PC-9 (cell line): Measurements from ENCODE around the gene LGI1. TPM values are rescaled to one million over a fixed set of nuclear protein-coding genes. Genes with fewer than 3 reads are reported as not detected.

Source experiments
- BruUV-seq: library from RNA; stranded (reverse); fragments of 400-500 nt; replicated peaks from 2 replicates; lab custom pipeline; 2021; lab: Mats Ljungman, UMichigan
- CTCF ChIA-PET: fragments of 300-600 bp; sonication (Branson Sonifier 250); formaldehyde crosslinking; loops from one replicate; lab custom pipeline; 2022; ENCODE audit warnings: antibody characterized with exemption; lab: Charles Lee
- POLR2A ChIA-PET: fragments of 300-600 bp; sonication (Branson Sonifier 250); formaldehyde crosslinking; loops from one replicate; lab custom pipeline; 2022; ENCODE audit warnings: antibody characterized with exemption; ENCODE audit not compliant: unreplicated experiment; lab: Charles Lee
- DNase-seq, 2 experiments: peaks; one replicate each; pipeline versions ENCODE4 v3.0.0 to v3.0.0-alpha.2; 2015 to 2022; ENCODE audit warnings: mixed read lengths in 1 of 2
- H2AFZ ChIP-seq: fragments of 200-600 bp; sonication (generic); 2 replicates; pipeline ENCODE4 v1.8.1; 2017; ENCODE audit warnings: antibody characterized with exemption
- H3F3A ChIP-seq: fragments of 200-600 bp; sonication (generic); 2 replicates; pipeline ENCODE4 v1.8.1; 2017; ENCODE audit warnings: antibody characterized with exemption, mild to moderate bottlenecking, low read depth; ENCODE audit not compliant: insufficient read depth
- H3K27ac ChIP-seq: fragments of 200-600 bp; sonication (generic); 2 replicates; pipeline ENCODE4 v1.6.1; 2016; ENCODE audit warnings: mixed run types
- H3K27me3 ChIP-seq: fragments of 200-600 bp; sonication (generic); 2 replicates; pipeline ENCODE4 v1.6.1; 2016; ENCODE audit warnings: low read depth, mixed run types; ENCODE audit not compliant: insufficient read depth
- H3K36me3 ChIP-seq: fragments of 200-600 bp; sonication (generic); 2 replicates; pipeline ENCODE4 v1.6.1; 2016; ENCODE audit warnings: low read depth, mixed run types
- H3K4me1 ChIP-seq: fragments of 200-600 bp; sonication (generic); replicated peaks from 2 replicates; pipeline ENCODE4 v1.6.1; 2016; ENCODE audit warnings: mixed run types; ENCODE audit not compliant: insufficient read depth
- H3K4me2 ChIP-seq: fragments of 200-600 bp; sonication (generic); 2 replicates; pipeline ENCODE4 v1.6.1; 2017; ENCODE audit warnings: mixed run types
- H3K4me3 ChIP-seq: fragments of 200-600 bp; sonication (generic); 2 replicates; pipeline ENCODE4 v1.6.1; 2016; ENCODE audit warnings: mixed run types
- H3K79me2 ChIP-seq: fragments of 200-600 bp; sonication (generic); 2 replicates; pipeline ENCODE4 v1.6.1; 2017; ENCODE audit warnings: low read depth, mixed run types
- H3K9me2 ChIP-seq: fragments of 200-600 bp; sonication (generic); 2 replicates; pipeline ENCODE4 v1.8.1; 2017; ENCODE audit warnings: mild to moderate bottlenecking; ENCODE audit not compliant: insufficient read depth
- H3K9me3 ChIP-seq: fragments of 200-600 bp; sonication (generic); 2 replicates; pipeline ENCODE4 v1.8.1; 2016; ENCODE audit warnings: low read depth; ENCODE audit not compliant: insufficient read depth
- H4K20me1 ChIP-seq: fragments of 200-600 bp; sonication (generic); 2 replicates; pipeline ENCODE4 v1.8.1; 2017; ENCODE audit not compliant: insufficient read depth
- EZH2 ChIP-seq: fragments of 200-600 bp; sonication (generic); IDR thresholded peaks from 2 replicates; pipeline ENCODE4 v1.8.0; 2017; ENCODE audit warnings: antibody characterized with exemption, low read depth
- intact Hi-C: fragments of 100-400 bp; cut with micrococcal nuclease; formaldehyde crosslinking; loops from one replicate; pipeline ENCODE4 v1.10.0; 2022; ENCODE audit not compliant: unreplicated experiment
- total RNA-seq: library from RNA; stranded (reverse); gene quantifications from 2 replicates; pipeline ENCODE4 v1.2.3, GENCODE V29; 2021
- TF ChIP-seq, protein P1 (sequence below): fragments of 200-600 bp; sonication (generic); conservative IDR thresholded peaks from 2 replicates; pipeline ENCODE4 v1.6.1; 2017; ENCODE audit warnings: mixed run types, antibody characterized with exemption, mild to moderate bottlenecking, moderate library complexity

Gene LGI1
- total RNA-seq, 1 experiment from 2014 or later, result not detected

DNA sequence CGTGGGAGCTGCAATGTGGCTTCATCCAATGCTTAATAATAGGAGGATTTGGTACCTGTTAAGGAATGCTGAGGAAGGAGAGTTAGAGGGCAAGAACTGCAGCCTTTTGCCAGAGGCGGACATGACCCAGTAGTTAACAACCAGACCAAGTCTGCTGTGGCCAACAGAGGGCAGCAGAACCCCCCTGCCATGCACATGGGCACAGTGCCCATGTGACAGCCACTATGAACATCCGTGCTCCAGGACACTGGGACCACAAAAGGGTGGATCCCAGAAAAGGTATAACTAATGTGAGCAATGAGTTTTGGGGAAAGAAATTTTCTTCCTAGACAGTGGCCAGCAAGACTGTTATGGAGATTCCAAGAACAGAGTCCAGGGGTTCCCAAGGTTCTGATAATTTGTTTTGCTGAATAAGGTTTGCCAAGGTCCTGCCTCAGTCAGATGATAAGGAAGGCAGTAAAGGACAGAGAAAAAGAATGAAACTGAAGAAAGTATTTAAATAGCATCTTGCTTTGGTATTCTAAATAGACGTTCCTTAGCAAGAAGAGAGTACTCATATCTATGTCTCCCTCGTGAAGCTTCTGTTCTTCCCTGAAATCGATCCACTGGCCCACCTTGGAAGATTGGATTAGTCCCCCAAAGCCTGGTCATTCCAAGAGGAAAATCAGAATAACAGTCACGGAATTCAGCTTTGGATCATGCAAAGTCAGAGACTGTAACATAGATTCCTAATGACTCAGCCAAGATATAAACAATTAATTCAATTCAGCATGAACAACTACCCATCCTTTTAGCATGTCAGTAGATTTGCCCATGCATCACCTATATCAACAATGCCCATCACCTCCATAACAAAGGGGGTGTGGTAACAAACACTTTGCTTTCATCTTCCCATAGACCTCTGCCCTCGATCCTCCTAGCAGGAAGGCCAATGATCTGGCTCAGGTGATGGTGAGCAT, 56.0 kb downstream of the LGI1 start:
- no peaks in the 10 kb centered on the region for H3K9me3 ChIP-seq
- H3K79me2 ChIP-seq, result no peaks in the 10 kb centered on the region
- H3K4me2 ChIP-seq, result no peak overlapping the region
- ChIA-PET CTCF (interaction anchor here (0.6 to 0.8 kb wide), 2 partner anchors 58 to 67 kb away, joined by 3 read pairs; no protein-coding TSS in a partner anchor), POLR2A (no interaction called here)
- no peaks in the 10 kb centered on the region for H3K4me1 ChIP-seq
- intact Hi-C loops, result no loop called here
- no peak overlapping the region for H2AFZ ChIP-seq
- H3F3A ChIP-seq, result no peaks in the 10 kb centered on the region
- peak; percentile 41 to 43 for DNase-seq
- no peaks in the 10 kb centered on the region for H3K27me3 ChIP-seq
- no peak overlapping the region for H3K27ac ChIP-seq
- no peak overlapping the region for H3K4me3 ChIP-seq
- H3K9me2 ChIP-seq, result no peaks in the 10 kb centered on the region
- BruUV-seq, result no TSS peak
- H4K20me1 ChIP-seq, result no peaks in the 10 kb centered on the region
- no peak for TF ChIP-seq EZH2
- TF ChIP-seq, protein P1, sequence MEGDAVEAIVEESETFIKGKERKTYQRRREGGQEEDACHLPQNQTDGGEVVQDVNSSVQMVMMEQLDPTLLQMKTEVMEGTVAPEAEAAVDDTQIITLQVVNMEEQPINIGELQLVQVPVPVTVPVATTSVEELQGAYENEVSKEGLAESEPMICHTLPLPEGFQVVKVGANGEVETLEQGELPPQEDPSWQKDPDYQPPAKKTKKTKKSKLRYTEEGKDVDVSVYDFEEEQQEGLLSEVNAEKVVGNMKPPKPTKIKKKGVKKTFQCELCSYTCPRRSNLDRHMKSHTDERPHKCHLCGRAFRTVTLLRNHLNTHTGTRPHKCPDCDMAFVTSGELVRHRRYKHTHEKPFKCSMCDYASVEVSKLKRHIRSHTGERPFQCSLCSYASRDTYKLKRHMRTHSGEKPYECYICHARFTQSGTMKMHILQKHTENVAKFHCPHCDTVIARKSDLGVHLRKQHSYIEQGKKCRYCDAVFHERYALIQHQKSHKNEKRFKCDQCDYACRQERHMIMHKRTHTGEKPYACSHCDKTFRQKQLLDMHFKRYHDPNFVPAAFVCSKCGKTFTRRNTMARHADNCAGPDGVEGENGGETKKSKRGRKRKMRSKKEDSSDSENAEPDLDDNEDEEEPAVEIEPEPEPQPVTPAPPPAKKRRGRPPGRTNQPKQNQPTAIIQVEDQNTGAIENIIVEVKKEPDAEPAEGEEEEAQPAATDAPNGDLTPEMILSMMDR, result peak; percentile 58
- H3K36me3 ChIP-seq, result no peaks in the 10 kb centered on the region

DNA sequence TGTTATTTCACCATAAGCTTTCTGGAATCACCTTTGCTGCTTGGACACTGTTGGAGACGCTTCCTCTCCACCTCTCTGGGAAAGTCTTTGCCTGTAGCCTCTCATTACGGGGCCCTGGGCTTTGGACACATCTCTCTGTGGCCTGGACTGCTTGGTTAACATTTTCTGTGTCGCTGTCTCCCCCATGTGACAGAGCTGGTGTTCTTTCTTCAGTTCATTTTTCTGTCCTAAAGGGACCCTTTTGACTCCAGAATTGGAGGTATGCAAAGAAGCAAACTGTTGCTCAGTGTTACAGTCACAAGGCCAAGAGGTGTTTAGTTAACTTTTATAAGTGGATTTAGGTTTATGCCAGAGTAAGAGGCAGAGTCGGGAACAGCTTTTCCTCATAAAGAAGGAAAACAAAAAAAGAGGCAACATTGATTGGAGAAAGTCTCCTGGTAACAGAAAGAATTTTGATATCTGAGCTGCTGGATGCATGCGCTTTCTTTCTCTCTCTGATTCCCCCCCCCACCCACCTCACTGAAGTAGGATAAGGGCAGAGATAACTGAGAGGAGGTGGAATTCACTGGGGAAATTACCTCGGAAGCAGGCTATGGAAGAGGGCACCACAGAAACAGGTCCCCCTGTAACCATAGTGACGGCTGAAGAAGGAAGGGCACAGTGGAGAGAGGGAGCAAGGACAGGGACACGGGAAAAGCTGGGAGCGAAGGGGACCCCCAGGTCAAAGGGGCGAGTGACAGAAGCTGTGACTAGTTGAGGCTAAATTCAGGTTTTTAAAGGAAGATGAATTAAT, 57.8 kb downstream of the LGI1 start:
- POLR2A ChIA-PET, result interaction anchor here (0.9 kb wide), 1 partner anchor 503 kb away, joined by 6 read pairs; no protein-coding TSS in a partner anchor
- Histone ChIP-seq H4K20me1 (no peaks in the 10 kb centered on the region), H3K9me2 (no peaks in the 10 kb centered on the region), H3K27ac (no peak overlapping the region), H3K4me2 (peak overlapping the region; percentile 64; the same call in 1 of the 2 replicates), H3K79me2 (no peaks in the 10 kb centered on the region), H3K4me1 (no peaks in the 10 kb centered on the region), H3F3A (no peaks in the 10 kb centered on the region), H3K36me3 (no peaks in the 10 kb centered on the region), H3K9me3 (no peaks in the 10 kb centered on the region), H2AFZ (no peak overlapping the region), H3K4me3 (no peak overlapping the region), H3K27me3 (no peaks in the 10 kb centered on the region)
- no TSS peak for BruUV-seq
- DNase-seq, result no peak
- intact Hi-C loops, result loop anchor here (1.0 to 5.0 kb wide), 3 partner anchors 69 to 268 kb away; partner anchors contain the start of gene FRA10AC1
- CTCF ChIA-PET, result interaction anchor here (0.6 to 2.0 kb wide), 7 partner anchors 44 to 629 kb away, joined by 3 to 21 read pairs (median 4); partner anchors contain the start of gene FRA10AC1
- TF ChIP-seq, protein P1, result no peak
- TF ChIP-seq EZH2, result no peak
